Glutamatergic neuron (in vitro differentiated cells): Measurements from ENCODE around the gene NKX1-1. TPM values are rescaled to one million over a fixed set of nuclear protein-coding genes. Genes with fewer than 3 reads are reported as not detected.
"Not testable (repeated sequence)": the region's sequence is repeated elsewhere in the genome, so short reads cannot be mapped to it uniquely, and the experiment has no call there.

Experiments
- DNase-seq: peaks from one replicate; pipeline ENCODE4 v3.0.0; 2022
- H3K27ac Mint-ChIP-seq: one replicate; pipeline ENCODE4 v1.8.0; 2020; ENCODE audit warnings: mild to moderate bottlenecking, mixed read lengths, inconsistent platforms; ENCODE audit not compliant: unreplicated experiment
- H3K27me3 Mint-ChIP-seq: one replicate; pipeline ENCODE4 v1.8.0; 2020; ENCODE audit warnings: mild to moderate bottlenecking, moderate library complexity, mixed read lengths, inconsistent platforms; ENCODE audit not compliant: unreplicated experiment
- H3K36me3 Mint-ChIP-seq: one replicate; pipeline ENCODE4 v1.8.0; 2020; ENCODE audit warnings: mild to moderate bottlenecking, mixed read lengths, inconsistent platforms; ENCODE audit not compliant: unreplicated experiment
- H3K4me1 Mint-ChIP-seq: one replicate; pipeline ENCODE4 v1.8.0; 2020; ENCODE audit warnings: mild to moderate bottlenecking, low read depth, mixed read lengths, inconsistent platforms; ENCODE audit not compliant: unreplicated experiment
- H3K4me3 Mint-ChIP-seq: one replicate; pipeline ENCODE4 v1.8.0; 2020; ENCODE audit warnings: mild to moderate bottlenecking, mixed read lengths, inconsistent platforms; ENCODE audit not compliant: unreplicated experiment
- H3K9me3 Mint-ChIP-seq: one replicate; pipeline ENCODE4 v1.8.0; 2020; ENCODE audit warnings: mild to moderate bottlenecking, moderate library complexity, mixed read lengths, inconsistent platforms; ENCODE audit not compliant: unreplicated experiment
- CTCF ChIP-seq: fragments of 200-600 bp; sonication (generic); IDR thresholded peaks from one replicate; pipeline ENCODE4 v1.5.0; 2021; ENCODE audit not compliant: partially characterized antibody, unreplicated experiment
- total RNA-seq: library from RNA; stranded (reverse); fragmentation: NEBNext Ultra II Directional; extraction: Animal tissue kit (Norgen Biotek cat#: 25700); gene quantifications from one replicate; pipeline ENCODE4 v1.2.1, GENCODE V29; 2021; ENCODE audit not compliant: unreplicated experiment

NKX1-1 gene
- total RNA-seq, 1 donor from 2014 or later, result not detected

DNA sequence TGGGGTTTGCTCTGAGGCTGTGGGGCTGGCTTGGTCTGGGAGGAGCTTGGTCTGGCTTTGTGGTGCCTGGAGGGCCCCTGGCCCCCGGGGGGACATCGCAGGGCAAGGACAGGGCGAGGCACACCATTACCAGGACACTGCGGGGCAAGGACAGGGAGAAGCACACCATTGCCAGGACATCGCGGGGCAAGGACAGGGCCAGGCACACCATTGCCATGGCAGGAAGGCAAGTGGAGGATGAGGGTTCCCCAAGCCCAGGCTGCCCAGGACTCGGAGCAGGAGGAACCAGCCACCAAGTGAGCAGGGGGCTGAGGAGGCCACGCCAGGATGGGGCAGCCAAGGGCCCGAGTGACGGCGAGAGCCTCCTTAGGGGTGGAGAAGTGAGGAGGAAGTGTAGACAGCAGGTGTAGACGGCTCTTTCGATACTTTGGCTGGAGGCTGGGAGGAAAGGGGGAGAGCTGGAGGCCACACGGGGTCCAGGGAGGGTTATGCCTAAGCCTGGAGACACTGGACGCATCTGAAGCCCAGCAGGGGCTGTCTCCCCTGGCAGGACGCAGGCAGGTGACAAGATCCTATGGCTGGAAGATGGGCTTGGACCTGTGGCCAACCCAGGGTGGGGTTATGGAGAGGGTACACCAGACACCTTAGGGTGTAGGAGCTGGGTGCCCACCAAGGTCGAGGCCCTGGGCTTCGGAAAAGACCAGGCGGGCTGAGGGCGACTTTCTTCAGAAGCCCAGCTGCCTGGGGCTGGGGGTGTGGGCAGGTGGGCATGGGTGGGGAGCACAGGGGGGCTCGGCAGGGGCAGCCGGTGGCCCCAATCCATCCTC lies 7.3 kb downstream of the NKX1-1 start:
- Mint-ChIP-seq H3K27ac (no peak overlapping the region), H3K27me3 (peaks cover 12% of the 10 kb centered on the region), H3K4me3 (no peak overlapping the region), H3K9me3 (peaks cover 11% of the 10 kb centered on the region), H3K36me3 (peaks cover 5% of the 10 kb centered on the region), H3K4me1 (no peaks in the 10 kb centered on the region)
- no peak for TF ChIP-seq CTCF
- no peak for DNase-seq

DNA sequence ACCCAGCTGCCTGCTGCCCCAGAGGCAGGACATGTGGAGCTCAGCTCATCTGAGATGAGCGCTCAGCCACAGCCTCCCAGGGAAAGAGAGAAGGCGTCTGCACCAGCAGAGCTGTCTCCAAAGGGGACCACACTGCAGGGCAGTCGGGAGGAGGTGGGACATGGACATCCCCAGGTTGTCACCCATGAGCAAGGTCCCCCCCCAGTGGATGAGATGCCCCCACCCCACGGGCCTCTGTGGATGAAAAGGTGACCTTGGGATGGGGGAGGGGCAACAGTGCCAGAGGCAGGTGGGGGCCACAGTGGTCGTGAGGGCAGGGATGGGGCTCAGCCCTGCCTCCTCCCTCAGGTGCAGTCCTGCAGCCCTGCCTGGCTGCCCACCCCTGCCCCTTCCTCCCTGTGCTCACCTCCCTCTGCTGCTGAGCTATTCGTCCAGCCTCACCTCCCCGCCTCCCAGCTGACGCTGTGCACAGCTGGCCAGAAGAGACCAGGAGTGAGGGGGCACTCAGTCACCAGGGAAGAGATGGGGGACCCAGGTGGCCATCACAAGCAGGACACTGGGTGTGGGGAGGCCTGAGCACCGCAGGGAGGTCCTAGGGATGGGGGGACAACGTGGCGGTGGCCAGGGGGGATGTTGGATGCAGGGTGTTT lies 9.3 kb downstream of the NKX1-1 start:
- Mint-ChIP-seq H3K36me3 (peaks cover 5% of the 10 kb centered on the region), H3K4me1 (no peaks in the 10 kb centered on the region), H3K4me3 (no peak overlapping the region), H3K27ac (no peak overlapping the region), H3K9me3 (peaks cover 11% of the 10 kb centered on the region), H3K27me3 (peaks cover 12% of the 10 kb centered on the region)
- no peak for DNase-seq
- no peak for TF ChIP-seq CTCF

GRCh38 chr4:1395941-1396805 lies 10.1 kb downstream of the NKX1-1 start:
- Mint-ChIP-seq H3K27me3 (peaks cover 10% of the 10 kb centered on the region), H3K4me3 (no peak overlapping the region), H3K36me3 (peaks cover 5% of the 10 kb centered on the region), H3K9me3 (peaks cover 11% of the 10 kb centered on the region), H3K27ac (no peak overlapping the region), H3K4me1 (no peaks in the 10 kb centered on the region)
- no peak for TF ChIP-seq CTCF
- no peak for DNase-seq

DNA sequence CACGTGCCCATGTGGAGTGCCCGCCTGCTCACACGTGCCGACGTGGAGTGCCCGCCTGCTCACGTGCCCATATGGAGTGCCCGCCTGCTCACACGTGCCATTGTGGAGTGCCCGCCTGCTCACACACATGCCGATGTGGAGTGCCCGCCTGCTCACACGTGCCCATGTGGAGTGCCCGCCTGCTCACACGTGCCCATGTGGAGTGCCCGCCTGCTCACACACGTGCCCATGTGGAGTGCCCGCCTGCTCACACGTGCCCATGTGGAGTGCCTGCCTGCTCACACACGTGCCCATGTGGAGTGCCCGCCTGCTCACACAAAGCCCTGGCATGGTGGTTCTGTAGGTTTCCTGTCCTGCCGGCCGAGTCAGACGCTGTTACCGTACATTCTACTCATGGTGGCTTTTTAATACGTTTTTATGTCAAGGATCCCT lies 10.8 kb downstream of the NKX1-1 start:
- H3K9me3 Mint-ChIP-seq, result peaks cover 11% of the 10 kb centered on the region
- not testable (repeated sequence) for H3K4me3 Mint-ChIP-seq, DNase-seq, H3K36me3 Mint-ChIP-seq, H3K4me1 Mint-ChIP-seq, H3K27ac Mint-ChIP-seq, H3K27me3 Mint-ChIP-seq

GRCh38 chr4:1394554-1395388 lies 11.5 kb downstream of the NKX1-1 start:
- not testable (repeated sequence) for H3K4me1 Mint-ChIP-seq, H3K36me3 Mint-ChIP-seq, H3K4me3 Mint-ChIP-seq, H3K27ac Mint-ChIP-seq, H3K27me3 Mint-ChIP-seq
- peaks cover 11% of the 10 kb centered on the region for H3K9me3 Mint-ChIP-seq
- peak; percentile 5 for DNase-seq
